Brain microvascular endothelial cell (primary cell): ENCODE results near the gene XXYLT1.

Source experiments
- DNase-seq: peaks from one replicate; pipeline ENCODE4 v3.0.0-alpha.2; 2020
- H3K27ac ChIP-seq: fragments of 250-450 bp; sonication (Bioruptor Pico); 2 replicates; pipeline ENCODE4 v1.5.1; 2020; ENCODE audit warnings: mild to moderate bottlenecking, moderate library complexity
- H3K27me3 ChIP-seq: fragments of 250-450 bp; sonication (Bioruptor Pico); replicated peaks from 2 replicates; pipeline ENCODE4 v1.5.1; 2020; ENCODE audit warnings: mild to moderate bottlenecking
- H3K36me3 ChIP-seq: fragments of 250-450 bp; sonication (Bioruptor Pico); replicated peaks from 2 replicates; pipeline ENCODE4 v1.5.1; 2020; ENCODE audit warnings: mild to moderate bottlenecking
- H3K4me3 ChIP-seq: 2 replicates; pipeline ENCODE4 v1.5.1; 2011; ENCODE audit warnings: low read depth, mild to moderate bottlenecking, control low read depth, low read length, moderate library complexity
- in situ Hi-C: cut with HindIII; loops from 2 replicates; pipeline ENCODE4 v1.10.0; 2017; ENCODE audit warnings: low sequenced_read_pairs, low pct_ligation_motif_present
- TF ChIP-seq, protein P1 (sequence below): IDR thresholded peaks from 2 replicates; pipeline ENCODE4 v1.5.1; 2011; ENCODE audit warnings: low read depth, mild to moderate bottlenecking, moderate library complexity, low read length, control low read depth, inconsistent platforms; ENCODE audit errors: missing control alignments

XXYLT1 gene

DNA sequence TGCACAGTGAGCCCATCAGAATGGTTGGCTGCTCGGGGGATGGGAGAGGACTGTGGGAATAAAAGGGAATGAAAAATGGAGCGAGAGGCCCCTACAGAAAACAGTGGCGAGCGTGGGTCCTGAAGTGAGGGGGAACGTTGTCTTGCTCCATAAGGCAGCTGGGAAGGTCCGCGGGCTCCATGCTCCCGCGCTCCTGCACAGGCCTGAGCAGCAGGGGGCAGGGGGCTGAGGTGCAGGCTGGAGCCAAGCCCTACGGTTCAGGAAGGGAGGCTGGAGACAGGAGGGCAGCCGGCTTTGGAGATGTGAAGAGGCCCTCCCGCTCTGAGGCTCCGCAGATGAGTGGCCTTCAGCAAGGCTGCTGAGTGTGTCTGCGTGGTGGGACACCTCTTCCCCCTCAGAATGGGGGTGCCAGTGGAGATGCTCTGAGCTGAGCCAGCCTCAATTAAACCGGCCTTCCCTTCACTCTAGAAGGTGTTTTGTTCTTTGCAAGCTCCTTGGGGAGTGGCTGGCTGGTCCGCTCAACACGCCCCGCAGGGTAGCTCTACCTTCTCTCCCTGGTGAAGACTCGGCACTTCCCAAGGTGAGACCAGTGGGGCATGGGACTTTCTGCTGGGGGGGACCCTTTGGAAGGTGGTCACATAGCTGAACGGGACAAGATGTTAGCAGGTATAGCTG is 208.0 kb downstream of the XXYLT1 start:
- DNase-seq, result no peak
- Histone ChIP-seq H3K4me3 (no peak overlapping the region), H3K27ac (no peak overlapping the region), H3K36me3 (no peaks in the 10 kb centered on the region), H3K27me3 (no peaks in the 10 kb centered on the region)
- in situ Hi-C loops, result no loop called here
- TF ChIP-seq, protein P1, sequence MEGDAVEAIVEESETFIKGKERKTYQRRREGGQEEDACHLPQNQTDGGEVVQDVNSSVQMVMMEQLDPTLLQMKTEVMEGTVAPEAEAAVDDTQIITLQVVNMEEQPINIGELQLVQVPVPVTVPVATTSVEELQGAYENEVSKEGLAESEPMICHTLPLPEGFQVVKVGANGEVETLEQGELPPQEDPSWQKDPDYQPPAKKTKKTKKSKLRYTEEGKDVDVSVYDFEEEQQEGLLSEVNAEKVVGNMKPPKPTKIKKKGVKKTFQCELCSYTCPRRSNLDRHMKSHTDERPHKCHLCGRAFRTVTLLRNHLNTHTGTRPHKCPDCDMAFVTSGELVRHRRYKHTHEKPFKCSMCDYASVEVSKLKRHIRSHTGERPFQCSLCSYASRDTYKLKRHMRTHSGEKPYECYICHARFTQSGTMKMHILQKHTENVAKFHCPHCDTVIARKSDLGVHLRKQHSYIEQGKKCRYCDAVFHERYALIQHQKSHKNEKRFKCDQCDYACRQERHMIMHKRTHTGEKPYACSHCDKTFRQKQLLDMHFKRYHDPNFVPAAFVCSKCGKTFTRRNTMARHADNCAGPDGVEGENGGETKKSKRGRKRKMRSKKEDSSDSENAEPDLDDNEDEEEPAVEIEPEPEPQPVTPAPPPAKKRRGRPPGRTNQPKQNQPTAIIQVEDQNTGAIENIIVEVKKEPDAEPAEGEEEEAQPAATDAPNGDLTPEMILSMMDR, result no peak

- TF ChIP-seq, protein P1, result no peak
- H3K36me3 ChIP-seq, result no peaks in the 10 kb centered on the region
- no peak overlapping the region for H3K27ac ChIP-seq
- H3K4me3 ChIP-seq, result no peak overlapping the region
- no peaks in the 10 kb centered on the region for H3K27me3 ChIP-seq
- in situ Hi-C loops, result no loop called here
- DNase-seq, result no peak
Observed at GRCh38 chr3:195061756-195062655, 209.0 kb downstream of the XXYLT1 start.

DNA sequence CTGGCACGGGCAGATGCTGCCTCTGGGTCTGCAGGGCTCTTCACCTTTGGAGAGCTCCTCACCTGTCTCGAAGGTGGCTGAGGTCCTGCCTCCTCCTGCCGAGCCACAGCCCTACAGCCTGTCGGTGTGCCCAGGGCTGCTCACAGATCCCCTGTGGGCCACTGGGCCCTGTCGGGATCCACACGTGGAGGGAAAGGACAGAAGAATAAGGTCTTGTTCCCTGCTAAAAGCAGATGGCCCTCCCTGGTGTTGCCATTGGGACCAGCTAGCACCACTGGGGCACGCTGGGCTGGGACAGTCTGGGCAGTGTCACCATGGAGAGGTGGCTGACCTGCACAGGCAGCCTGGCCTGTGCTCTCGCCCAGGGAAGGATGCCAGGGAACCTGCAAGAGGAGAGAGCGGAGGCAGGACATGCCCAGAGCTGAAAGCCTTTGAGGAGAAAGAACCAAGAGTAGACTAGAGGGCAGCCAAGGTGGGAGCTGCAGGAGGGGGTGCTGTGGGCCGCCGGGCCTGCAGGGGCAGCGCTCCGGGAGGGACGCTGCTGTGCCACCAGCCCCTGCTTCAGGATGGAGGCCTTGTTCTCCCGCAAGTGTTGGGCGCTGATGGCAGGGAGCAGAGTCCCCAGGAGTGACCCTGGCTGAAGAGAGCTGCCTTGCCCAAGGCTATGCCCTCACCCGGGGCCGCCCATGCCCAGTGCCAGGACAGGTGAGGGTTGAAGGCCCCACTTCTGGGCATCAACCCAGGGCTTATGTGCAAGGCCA is 210.2 kb downstream of the XXYLT1 start:
- in situ Hi-C loops, result no loop called here
- no peak overlapping the region for H3K4me3 ChIP-seq
- H3K36me3 ChIP-seq, result no peaks in the 10 kb centered on the region
- no peak for DNase-seq
- TF ChIP-seq, protein P1, result no peak
- H3K27me3 ChIP-seq, result no peaks in the 10 kb centered on the region
- H3K27ac ChIP-seq, result no peak overlapping the region

DNA sequence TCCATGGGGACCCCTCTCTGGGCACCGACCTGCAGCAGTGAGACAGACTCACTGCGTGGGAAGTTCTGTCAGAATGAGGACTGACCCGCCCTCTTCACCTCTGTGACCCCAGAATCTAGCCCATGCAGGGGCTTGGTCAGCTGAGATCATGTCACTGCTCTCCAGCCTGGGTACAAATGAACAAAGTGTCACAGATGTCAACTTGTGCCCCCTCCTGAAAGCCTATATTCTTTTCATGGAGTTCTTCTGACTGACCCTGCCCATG is 210.8 kb downstream of the XXYLT1 start:
- Histone ChIP-seq H3K27me3 (no peaks in the 10 kb centered on the region), H3K4me3 (no peak overlapping the region), H3K36me3 (no peaks in the 10 kb centered on the region), H3K27ac (no peak overlapping the region)
- no peak for DNase-seq
- in situ Hi-C loops, result no loop called here
- TF ChIP-seq, protein P1, result no peak

DNA sequence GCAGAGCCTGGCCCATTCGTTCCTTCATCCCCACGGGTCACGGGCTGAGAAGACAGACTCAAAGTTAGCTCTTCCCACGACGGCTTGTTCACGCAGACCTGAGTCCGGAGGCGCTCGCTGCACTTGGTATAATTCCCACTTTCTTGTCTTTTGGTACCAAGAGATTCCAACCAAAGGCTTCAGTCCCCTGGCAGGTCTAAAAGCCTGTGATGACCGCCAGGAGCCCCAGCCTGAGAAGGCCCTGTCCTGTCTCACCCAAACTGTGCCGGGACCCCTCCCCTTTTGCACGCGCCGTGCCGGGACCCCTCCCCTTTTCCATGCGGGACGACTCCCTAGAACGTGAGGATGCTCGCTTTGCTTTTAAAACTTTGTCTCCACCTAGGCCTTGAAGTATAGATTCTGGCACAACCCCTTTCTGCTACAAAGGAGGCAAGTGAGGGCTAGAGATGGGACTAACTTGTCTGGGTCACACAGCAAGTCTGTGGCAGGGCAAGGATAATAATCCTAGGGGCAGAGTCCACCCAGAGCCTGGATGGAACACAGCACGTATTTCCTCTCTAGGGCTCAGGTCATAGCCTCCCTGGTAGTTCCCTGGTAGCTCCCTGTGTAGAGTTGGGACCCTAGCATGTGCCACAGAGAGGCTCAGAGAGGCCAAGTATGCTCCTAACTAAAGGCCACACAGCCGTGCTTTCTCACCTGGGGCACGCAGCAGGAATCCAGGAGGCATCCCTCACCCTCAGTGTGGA is 211.3 kb downstream of the XXYLT1 start:
- no peak for DNase-seq
- Histone ChIP-seq H3K27me3 (no peaks in the 10 kb centered on the region), H3K36me3 (no peaks in the 10 kb centered on the region), H3K27ac (no peak overlapping the region), H3K4me3 (no peak overlapping the region)
- TF ChIP-seq, protein P1, result no peak
- in situ Hi-C loops, result no loop called here
